Activated B cell treated with CpG ODN at 0.5 μM for 24 hours (primary cell): ENCODE data around the gene HNRNPM. TPM values are rescaled to one million over a fixed set of nuclear protein-coding genes. Genes with fewer than 3 reads are reported as not detected.

ENCODE experiments used
- ATAC-seq: fragments of 200-7000 bp; cut with Tn5 transposase; one replicate; pipeline ENCODE4 v1.10.0; 2021; ENCODE audit warnings: low read depth, mild to moderate bottlenecking, moderate library complexity
- CTCF ChIA-PET: fragments of 350-600 bp; sonication (Branson Sonifier 250); formaldehyde crosslinking; loops from one replicate; lab custom pipeline; 2021; ENCODE audit warnings: antibody characterized with exemption; lab: Charles Lee
- POLR2A ChIA-PET: fragments of 350-600 bp; sonication (Branson Sonifier 250); formaldehyde crosslinking; loops from one replicate; lab custom pipeline; 2021; ENCODE audit warnings: antibody characterized with exemption; lab: Charles Lee
- DNase-seq: peaks from one replicate; pipeline ENCODE4 v3.0.0; 2022
- H3K27ac Mint-ChIP-seq: one replicate; pipeline ENCODE4 v1.8.0; 2020; ENCODE audit warnings: mixed read lengths
- H3K27me3 Mint-ChIP-seq: one replicate; pipeline ENCODE4 v1.8.0; 2021; ENCODE audit warnings: mixed read lengths
- H3K36me3 Mint-ChIP-seq: one replicate; pipeline ENCODE4 v1.8.0; 2021; ENCODE audit warnings: low read depth, mixed read lengths
- H3K4me1 Mint-ChIP-seq: one replicate; pipeline ENCODE4 v1.8.0; 2021; ENCODE audit warnings: mixed read lengths
- H3K4me3 Mint-ChIP-seq: one replicate; pipeline ENCODE4 v1.8.0; 2020; ENCODE audit warnings: mild to moderate bottlenecking, mixed read lengths
- H3K9me3 Mint-ChIP-seq: one replicate; pipeline ENCODE4 v1.8.0; 2020; ENCODE audit warnings: mixed read lengths
- intact Hi-C: fragments of 100-400 bp; cut with micrococcal nuclease; formaldehyde crosslinking; loops from one replicate; pipeline ENCODE4 v1.15.1; 2024
- total RNA-seq: library from RNA; stranded (reverse); gene quantifications from 2 replicates; pipeline ENCODE4 v1.2.3, GENCODE V29; 2022
- TF ChIP-seq, protein P1 (sequence below): fragments of 200-600 bp; IDR thresholded peaks from one replicate; pipeline ENCODE4 v1.8.0; 2022; ENCODE audit warnings: antibody characterized with exemption, mild to moderate bottlenecking

The HNRNPM gene
- total RNA-seq, 1 donor from 2014 or later: 282 TPM

DNA sequence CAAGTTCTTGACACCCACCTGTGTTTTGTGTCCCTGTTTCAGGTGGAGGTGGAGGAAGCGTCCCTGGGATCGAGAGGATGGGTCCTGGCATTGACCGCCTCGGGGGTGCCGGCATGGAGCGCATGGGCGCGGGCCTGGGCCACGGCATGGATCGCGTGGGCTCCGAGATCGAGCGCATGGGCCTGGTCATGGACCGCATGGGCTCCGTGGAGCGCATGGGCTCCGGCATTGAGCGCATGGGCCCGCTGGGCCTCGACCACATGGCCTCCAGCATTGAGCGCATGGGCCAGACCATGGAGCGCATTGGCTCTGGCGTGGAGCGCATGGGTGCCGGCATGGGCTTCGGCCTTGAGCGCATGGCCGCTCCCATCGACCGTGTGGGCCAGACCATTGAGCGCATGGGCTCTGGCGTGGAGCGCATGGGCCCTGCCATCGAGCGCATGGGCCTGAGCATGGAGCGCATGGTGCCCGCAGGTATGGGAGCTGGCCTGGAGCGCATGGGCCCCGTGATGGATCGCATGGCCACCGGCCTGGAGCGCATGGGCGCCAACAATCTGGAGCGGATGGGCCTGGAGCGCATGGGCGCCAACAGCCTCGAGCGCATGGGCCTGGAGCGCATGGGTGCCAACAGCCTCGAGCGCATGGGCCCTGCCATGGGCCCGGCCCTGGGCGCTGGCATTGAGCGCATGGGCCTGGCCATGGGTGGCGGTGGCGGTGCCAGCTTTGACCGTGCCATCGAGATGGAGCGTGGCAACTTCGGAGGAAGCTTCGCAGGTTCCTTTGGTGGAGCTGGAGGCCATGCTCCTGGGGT lies 41.0 kb downstream of the HNRNPM start:
- CTCF ChIA-PET: no interaction called here
- POLR2A ChIA-PET: no interaction called here
- Mint-ChIP-seq H3K4me3 (no peak overlapping the region), H3K27me3 (no peaks in the 10 kb centered on the region), H3K4me1 (peaks cover 23% of the 10 kb centered on the region), H3K36me3 (peaks cover 87% of the 10 kb centered on the region), H3K9me3 (no peaks in the 10 kb centered on the region), H3K27ac (peak overlapping the region; percentile 81)
- no peak for DNase-seq
- intact Hi-C loops: no loop called here
- no peak for ATAC-seq
- TF ChIP-seq, protein P1, sequence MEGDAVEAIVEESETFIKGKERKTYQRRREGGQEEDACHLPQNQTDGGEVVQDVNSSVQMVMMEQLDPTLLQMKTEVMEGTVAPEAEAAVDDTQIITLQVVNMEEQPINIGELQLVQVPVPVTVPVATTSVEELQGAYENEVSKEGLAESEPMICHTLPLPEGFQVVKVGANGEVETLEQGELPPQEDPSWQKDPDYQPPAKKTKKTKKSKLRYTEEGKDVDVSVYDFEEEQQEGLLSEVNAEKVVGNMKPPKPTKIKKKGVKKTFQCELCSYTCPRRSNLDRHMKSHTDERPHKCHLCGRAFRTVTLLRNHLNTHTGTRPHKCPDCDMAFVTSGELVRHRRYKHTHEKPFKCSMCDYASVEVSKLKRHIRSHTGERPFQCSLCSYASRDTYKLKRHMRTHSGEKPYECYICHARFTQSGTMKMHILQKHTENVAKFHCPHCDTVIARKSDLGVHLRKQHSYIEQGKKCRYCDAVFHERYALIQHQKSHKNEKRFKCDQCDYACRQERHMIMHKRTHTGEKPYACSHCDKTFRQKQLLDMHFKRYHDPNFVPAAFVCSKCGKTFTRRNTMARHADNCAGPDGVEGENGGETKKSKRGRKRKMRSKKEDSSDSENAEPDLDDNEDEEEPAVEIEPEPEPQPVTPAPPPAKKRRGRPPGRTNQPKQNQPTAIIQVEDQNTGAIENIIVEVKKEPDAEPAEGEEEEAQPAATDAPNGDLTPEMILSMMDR: no peak

DNA sequence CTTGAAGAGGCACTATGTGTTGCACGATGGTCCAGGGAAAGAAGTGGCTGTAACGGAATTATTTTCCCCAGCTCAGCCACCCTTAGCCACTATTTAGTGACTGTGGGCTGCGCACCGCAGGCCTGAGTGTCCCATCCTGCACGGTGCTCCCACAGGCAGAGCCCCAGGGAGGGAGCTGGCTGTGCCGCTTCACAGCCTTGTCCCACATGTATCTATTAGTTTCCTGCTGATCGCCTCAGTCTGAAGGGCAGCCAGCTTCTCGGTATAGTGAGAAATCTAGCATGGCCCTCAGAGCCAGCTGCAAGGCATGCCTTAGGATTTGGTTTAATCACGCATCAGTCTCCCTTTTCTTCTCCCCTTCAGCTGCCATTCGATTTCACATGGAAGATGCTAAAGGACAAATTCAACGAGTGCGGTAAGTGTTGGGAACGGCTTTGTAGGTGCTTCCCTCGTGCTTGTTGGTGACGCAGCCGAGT lies 41.9 kb downstream of the HNRNPM start:
- intact Hi-C loops: no loop called here
- Mint-ChIP-seq H3K27ac (peak overlapping the region; percentile 81), H3K36me3 (peaks cover 83% of the 10 kb centered on the region), H3K9me3 (no peaks in the 10 kb centered on the region), H3K4me1 (peaks cover 23% of the 10 kb centered on the region), H3K27me3 (no peaks in the 10 kb centered on the region), H3K4me3 (peak overlapping the region; percentile 19)
- POLR2A ChIA-PET: interaction anchor here (0.5 to 0.9 kb wide), 2 partner anchors 74 to 1288 kb away, joined by 3 read pairs; no protein-coding TSS in a partner anchor
- TF ChIP-seq, protein P1: no peak
- CTCF ChIA-PET: interaction anchor here (0.6 to 1.5 kb wide), 3 partner anchors 74 to 129 kb away, joined by 3 to 6 read pairs (median 4); partner anchors contain the start of genes MARCHF2 and MYO1F
- ATAC-seq (no peak), DNase-seq (no peak)

DNA sequence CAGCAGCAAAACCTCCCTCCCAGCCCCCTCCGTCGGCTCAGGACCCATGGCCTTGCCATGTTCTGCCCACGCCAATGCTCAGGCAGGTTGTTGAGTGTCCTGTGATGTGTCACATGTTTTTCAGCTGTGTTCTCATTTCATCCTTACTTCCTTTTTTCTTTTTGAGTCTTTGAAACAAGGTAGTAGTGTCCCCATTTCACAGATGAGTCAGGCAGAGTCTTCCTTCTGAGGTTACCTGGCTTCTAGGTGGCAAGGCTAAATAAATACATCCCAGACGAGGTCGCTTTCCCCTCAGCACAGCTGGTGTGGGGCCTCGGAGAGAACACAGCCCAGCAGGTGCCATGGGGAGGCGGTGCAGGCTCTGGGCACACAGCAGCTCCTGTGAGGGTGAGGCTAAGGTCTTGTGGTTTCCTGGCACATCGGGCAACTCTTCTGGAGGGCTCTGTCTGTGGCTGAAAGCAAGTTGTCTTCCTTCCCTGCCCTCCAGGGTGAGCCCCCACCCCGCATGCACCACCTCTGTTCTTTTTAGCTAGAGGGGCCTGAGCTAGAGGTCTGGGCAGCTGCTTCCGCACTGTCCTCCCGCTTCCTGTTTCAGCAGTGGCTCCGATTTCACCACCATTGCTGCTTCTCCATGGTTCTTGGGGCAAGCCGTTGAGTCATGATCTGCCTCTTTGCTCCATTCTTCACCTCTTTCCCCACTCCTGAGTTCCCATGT lies 42.5 kb downstream of the HNRNPM start:
- Mint-ChIP-seq H3K9me3 (no peaks in the 10 kb centered on the region), H3K36me3 (peaks cover 78% of the 10 kb centered on the region), H3K4me1 (peaks cover 23% of the 10 kb centered on the region), H3K27me3 (no peaks in the 10 kb centered on the region), H3K4me3 (peak overlapping the region; percentile 19), H3K27ac (peak overlapping the region; percentile 81)
- POLR2A ChIA-PET: interaction anchor here (0.5 to 1.4 kb wide), 4 partner anchors 14 to 1288 kb away, joined by 3 to 5 read pairs (median 4); partner anchors contain the start of gene ZNF414
- TF ChIP-seq, protein P1: no peak
- CTCF ChIA-PET: interaction anchor here (0.6 to 1.5 kb wide), 5 partner anchors 18 to 128 kb away, joined by 3 to 6 read pairs (median 4); partner anchors contain the start of genes MARCHF2 and MYO1F
- ATAC-seq (peak; percentile 67), DNase-seq (no peak)
- intact Hi-C loops: no loop called here

DNA sequence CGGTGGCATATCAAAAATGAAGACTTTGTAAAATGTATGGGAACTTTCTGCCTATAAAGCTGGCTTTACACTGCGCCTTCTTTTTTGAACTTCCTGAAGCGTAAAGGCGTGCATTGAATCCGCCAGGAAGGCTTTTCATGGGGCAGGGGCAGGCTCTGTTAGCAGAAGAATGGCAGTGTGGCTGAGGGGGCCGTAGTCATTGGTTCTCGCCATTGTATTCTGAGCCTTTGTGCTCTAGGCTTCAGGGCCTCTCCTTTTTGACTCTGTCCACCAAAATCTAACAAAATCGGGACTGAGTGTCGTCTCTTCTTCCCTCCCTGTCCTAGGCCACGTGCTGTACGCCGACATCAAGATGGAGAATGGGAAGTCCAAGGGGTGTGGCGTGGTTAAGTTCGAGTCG lies 43.6 kb downstream of the HNRNPM start:
- ChIA-PET CTCF (no interaction called here), POLR2A (interaction anchor here (1.4 kb wide), 1 partner anchor 25 kb away, joined by 5 read pairs; the partner anchor contains the start of gene ZNF414)
- no peak for ATAC-seq
- intact Hi-C loops: no loop called here
- TF ChIP-seq, protein P1: no peak
- no peaks in the 10 kb centered on the region for H3K27me3 Mint-ChIP-seq
- no peaks in the 10 kb centered on the region for H3K9me3 Mint-ChIP-seq
- no peak for DNase-seq
- no peak overlapping the region for H3K27ac Mint-ChIP-seq
- H3K4me1 Mint-ChIP-seq: peaks cover 23% of the 10 kb centered on the region
- no peak overlapping the region for H3K4me3 Mint-ChIP-seq
- H3K36me3 Mint-ChIP-seq: peaks cover 68% of the 10 kb centered on the region
